ENCODE results near the gene HS1BP3. TPM values are rescaled to one million over a fixed set of nuclear protein-coding genes. Genes with fewer than 3 reads are reported as not detected.
A peak's percentile ranks its signal among the peaks of the same experiment; 100 is the strongest.

HS1BP3 gene
- total and polyA plus RNA-seq, 2 of the 13 experiments (the other 11 are each of a cell fraction or from before 2014, with no cell fraction given) = 15.2 to 22.0 TPM

- no peak for TF ChIP-seq HNF4G (IDR thresholded peaks at IDR 0.05; ENCODE audit: borderline replicate concordance, low read depth, low read length)
- 0 out of 2 replicates have a peak, but pooled peaks have one; percentile 19 for TF ChIP-seq HNF4G (CRISPR knock-in tag; IDR thresholded peaks at IDR 0.05; ENCODE audit: borderline replicate concordance, low read depth)
- TF ChIP-seq HOXA7 (CRISPR knock-in tag; IDR thresholded peaks at IDR 0.05) = no peak
- TF ChIP-seq JARID2 (CRISPR knock-in tag; IDR thresholded peaks at IDR 0.05; ENCODE audit: insufficient replicate concordance) = peak; percentile 80
- no peak for TF ChIP-seq XBP1 (CRISPR knock-in tag; IDR thresholded peaks at IDR 0.05)
- TF ChIP-seq ZNF367 (CRISPR knock-in tag; IDR thresholded peaks at IDR 0.05; ENCODE audit: borderline replicate concordance) = 0 out of 2 replicates have a peak, but pooled peaks have one; percentile 59
- peak; percentile 94 for TF ChIP-seq POLR2AphosphoS5 (IDR thresholded peaks at IDR 0.05; ENCODE audit: low read depth, low read length)
- peak; percentile 88 for TF ChIP-seq CBX1 (IDR thresholded peaks at IDR 0.05; ENCODE audit: low read depth)
- no peak for TF ChIP-seq ZBTB1 (CRISPR knock-in tag; IDR thresholded peaks at IDR 0.05; ENCODE audit: borderline replicate concordance)
- 0 out of 4 replicates have a peak, but pooled peaks of 1 of the 2 experiments have one; percentile 46 for TF ChIP-seq REST (IDR thresholded peaks at IDR 0.05; ENCODE audit: borderline replicate concordance in 1 of 2, low read depth in 1 of 2, low read length in 2 of 2)
- peak; percentile 99 for TF ChIP-seq KLF12 (CRISPR knock-in tag; IDR thresholded peaks at IDR 0.05; ENCODE audit: borderline replicate concordance)
- no peak; the same call in 1 of the 2 replicates for TF ChIP-seq ZNF589 (CRISPR knock-in tag; conservative IDR thresholded peaks at IDR 0.05)
- TF ChIP-seq NCOA2 (CRISPR knock-in tag; IDR thresholded peaks at IDR 0.05) = peak; percentile 26
- peak; percentile 91; the same call in 1 of the 2 replicates for TF ChIP-seq PAWR (CRISPR knock-in tag; IDR thresholded peaks at IDR 0.05; ENCODE audit: borderline replicate concordance)
- peak; percentile 86; the same call in 1 of the 2 replicates for TF ChIP-seq KDM5B (CRISPR knock-in tag; IDR thresholded peaks at IDR 0.05; ENCODE audit: borderline replicate concordance)
- 0 out of 2 replicates have a peak, but pooled peaks have one; percentile 30 for TF ChIP-seq ZNF569 (CRISPR knock-in tag; IDR thresholded peaks at IDR 0.05; ENCODE audit: borderline replicate concordance)
- TF ChIP-seq ZNF605 (CRISPR knock-in tag; IDR thresholded peaks at IDR 0.05) = peak; percentile 84
- peak; percentile 87; the same call in 1 of the 2 replicates for TF ChIP-seq ZNF691 (CRISPR knock-in tag; IDR thresholded peaks at IDR 0.05; ENCODE audit: borderline replicate concordance, low read depth)
- TF ChIP-seq STAT6 (CRISPR knock-in tag; IDR thresholded peaks at IDR 0.05; ENCODE audit: borderline replicate concordance) = no peak
- TF ChIP-seq NFKB2 (CRISPR knock-in tag; IDR thresholded peaks at IDR 0.05; ENCODE audit: borderline replicate concordance) = peak; percentile 78; the same call in 1 of the 2 replicates
- 0 out of 2 replicates have a peak, but pooled peaks have one; percentile 88 for TF ChIP-seq ZFP41 (CRISPR knock-in tag; IDR thresholded peaks at IDR 0.05; ENCODE audit: borderline replicate concordance)
Measured at GRCh38 chr2:20650877-20651730, at the start of gene HS1BP3 (continued).

Data from HepG2 (cell line).